HG02678 (cell line): ENCODE measurements around the gene NADK.

Experiments used
- ATAC-seq: cut with Tn5 transposase; IDR thresholded peaks from one replicate; pipeline ENCODE4 v1.9.1; 2021; ENCODE audit warnings: mild to moderate bottlenecking, moderate library complexity; ENCODE audit not compliant: unreplicated experiment

NADK gene

DNA sequence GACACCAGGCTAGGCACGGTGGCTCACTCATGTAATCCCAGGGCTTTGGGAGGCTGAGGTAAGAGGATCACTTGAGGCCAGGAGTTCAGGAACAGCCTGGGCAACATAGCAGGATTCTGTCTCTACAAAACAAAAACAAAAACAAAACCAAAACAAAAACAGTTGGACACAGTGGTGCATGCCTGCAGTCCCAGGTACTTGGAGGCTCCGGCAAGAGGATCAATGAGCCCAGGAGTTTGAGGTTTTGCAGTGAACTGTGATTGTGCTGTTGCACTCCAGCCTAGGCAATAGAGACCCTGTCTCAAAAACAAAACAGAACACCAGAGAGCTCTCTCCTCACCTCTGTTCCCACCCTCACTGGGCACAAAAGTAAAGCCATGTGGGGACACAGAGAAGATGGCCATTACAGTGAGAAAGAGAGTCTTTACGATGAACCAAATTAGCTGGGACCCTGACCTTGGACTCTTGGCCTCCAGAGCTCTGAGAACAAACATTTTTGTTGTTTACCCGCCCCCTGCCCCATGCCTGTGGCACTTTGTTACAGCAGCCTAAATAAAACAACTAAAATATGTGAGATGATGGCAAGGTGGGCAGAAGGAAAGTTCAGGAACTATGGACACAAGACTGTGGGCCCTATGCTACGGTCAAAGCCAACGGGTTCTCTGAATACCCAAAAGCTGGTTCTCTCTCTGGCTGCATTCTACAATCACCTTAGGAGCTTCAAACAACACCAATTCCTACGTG lies 9.8 kb downstream of the NADK start:
- ATAC-seq, result no peak

DNA sequence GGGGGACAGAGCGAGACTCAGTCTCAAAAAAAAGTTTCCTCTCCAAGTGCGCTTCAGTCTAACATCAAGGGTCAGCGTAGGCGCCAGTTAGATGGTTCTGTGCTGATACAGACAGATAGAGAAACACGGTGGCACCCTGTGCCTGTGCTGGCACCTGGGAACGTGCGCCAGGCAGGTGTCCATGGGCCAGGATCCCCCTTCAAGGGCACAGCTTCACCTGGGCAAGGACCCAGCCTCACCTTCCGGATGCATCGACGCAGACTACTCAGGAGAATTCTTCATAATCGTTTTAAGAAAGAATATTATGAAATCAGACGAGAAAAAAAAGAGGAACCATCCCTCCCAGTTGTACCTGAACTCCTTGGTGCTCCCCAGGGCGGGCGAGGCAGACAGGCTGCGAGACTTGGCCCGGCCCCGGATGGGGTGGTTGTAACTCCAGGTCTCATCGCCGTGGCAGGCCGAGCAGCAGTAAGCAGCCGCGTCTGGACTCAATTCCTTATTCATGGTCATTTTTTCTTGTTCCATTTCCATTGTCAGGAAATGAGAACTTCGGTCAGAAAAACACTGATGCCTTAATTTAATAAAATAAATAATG lies 13.3 kb downstream of the NADK start:
- no peak for ATAC-seq

DNA sequence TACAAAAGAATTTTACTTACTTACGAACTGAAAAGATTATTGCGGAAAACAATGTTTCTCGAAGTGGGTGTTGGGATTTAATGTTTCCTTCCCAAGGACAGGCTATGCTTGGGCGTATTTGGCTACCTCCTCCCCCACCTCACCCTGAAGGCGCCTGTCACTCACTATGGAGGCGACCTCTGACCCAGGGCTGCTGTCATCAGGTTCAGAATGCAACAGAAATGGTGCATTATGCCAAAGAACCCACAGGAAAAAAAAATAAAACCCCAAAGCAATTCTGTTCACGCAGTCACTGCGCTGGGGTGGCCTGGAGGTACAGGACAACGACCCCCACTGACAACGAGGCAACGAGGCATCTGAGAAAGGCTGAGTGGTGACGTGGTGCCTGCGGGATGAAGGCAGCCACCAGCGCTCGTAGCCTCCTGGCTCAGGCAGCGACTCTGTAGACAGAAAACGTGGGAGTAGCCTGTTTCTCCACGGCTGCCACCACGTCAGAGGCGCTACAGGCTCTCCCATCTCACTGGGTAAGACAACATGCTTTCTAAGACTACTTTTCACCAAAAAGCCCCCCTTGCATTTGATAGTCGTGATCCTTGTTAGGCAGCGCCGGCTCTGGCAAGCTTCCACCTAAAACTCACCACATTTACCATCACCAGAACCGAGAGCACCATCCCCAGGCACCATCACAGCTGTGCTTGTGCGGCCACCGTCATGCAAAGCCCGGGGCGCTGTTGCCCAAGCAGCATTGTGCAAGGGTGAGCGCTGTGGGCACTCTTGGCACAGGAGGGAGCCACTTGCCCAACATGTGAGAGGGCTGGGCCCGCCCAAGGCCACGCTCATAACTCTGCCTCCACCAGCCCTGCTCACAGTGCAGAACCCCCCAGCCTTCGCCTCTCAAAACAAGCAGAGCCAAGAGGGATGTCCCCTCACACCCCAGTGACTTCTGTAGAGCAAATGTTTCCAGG lies 14.3 kb downstream of the NADK start:
- ATAC-seq, result no peak

DNA sequence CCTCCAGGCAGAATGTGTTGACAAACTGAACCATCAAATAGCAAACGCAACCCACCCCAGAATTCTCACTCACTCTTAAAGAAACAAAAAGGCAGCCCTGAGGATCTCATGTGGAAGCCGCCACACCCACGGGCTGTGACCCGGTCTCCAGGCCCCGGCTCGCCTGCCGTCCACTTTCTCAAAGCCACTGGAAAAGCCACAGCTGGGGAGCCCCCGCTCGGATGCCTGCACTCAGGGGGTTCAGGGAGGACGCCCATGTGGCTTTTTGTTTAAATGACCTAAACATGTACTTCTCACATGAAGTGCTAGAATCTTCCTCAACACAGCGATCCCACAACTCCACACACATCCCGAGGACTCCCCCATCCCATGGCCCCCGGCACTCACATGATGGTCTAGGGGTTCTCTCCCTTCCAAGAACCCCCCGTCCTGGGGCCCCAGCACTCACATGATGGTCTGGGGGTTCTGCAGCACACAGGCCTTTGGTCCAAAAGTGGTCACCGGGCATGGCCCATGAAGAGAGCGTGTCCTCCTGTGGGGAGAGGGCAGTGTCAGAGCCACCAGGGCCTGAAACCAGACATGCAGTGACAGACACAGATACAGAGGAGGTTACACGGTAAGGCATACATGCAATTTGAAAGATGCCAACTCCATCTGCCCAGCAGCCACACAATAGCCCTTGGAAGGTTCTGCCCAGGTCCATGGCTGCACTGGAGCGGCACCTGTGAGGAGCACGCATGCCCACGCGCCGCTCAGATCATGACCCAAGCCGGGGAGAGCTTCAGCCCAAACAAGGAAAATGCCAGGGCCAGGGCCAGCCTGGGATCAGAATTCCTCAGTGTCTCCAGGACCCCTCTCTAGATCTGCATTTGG lies 16.5 kb downstream of the NADK start:
- ATAC-seq, result no peak

DNA sequence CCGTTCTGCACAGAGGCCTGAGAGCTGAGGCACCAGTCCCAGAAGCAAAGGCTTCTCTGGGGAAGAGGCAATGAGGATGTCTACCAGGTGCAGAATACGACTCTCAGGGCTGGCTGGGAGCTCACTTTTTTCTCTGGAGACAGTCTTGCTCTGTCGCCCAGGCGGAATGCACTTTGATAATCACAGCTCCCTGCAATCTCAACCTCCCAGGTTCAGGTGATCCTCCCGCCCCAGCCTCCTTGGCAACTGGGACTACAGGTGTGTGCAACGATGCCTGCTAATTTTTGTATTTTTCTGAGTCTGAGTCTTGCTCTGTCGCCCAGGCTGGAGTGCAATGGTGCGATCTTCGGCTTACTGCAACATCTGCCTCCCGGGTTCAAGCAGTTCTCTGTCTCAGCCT lies 17.6 kb downstream of the NADK start:
- no peak for ATAC-seq

DNA sequence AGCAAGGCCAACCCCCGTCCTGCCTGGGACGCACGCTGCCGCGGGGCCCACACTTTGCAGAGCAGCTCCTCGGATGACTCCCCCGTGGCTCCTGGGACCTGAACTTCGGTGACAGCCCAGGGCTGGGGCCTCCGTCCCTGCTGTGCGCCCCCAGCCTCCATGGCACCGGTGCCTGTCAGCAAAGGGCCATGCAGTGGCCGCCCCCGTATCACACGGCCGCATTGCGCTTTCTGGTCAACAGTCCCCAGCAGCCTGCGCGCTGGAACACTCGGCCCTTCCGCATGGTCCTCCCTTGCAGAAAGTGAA lies 18.0 kb downstream of the NADK start:
- ATAC-seq, result no peak

DNA sequence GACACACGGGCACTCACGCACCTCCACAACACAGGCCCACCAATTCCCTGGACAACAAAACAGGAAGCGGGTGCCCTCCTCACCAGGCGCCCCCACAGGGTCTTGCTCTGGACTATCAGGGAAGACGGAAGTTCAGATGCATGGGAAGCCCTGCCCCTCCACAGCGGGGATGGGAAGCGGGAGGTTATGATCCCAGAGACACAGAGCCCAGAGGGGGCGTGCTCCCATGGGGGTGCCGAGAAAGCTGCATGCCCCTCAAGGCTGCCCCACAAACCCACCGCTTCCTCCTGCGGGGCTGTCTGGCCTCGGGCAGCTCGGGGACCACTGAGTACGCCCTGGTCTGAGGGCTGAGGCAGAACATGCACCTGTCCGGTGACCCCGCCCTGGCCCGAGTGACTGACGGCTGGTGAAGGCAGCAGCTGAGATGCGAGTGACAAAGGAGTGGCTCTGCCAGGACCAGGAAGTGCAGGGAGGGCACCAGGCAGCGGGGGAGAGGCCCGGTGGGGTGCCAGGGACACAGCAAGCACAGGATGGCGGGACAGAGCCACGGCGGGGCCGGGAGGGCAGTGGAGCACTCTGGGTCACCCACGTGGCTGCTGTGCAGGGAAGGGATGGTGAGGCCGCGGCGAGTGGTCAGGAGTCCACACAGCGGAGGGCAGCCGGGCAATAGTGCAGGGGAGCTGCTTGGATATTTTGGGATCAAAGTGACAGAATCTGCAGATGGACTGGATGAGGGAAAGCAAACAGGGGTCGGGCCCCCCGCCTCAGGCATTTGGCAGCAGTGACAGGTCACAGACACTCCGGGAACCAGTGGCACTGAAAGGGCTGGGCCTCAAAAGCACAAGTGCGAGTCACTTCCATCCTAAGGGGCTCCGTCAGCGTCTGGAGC lies 18.6 kb downstream of the NADK start:
- ATAC-seq, result no peak

DNA sequence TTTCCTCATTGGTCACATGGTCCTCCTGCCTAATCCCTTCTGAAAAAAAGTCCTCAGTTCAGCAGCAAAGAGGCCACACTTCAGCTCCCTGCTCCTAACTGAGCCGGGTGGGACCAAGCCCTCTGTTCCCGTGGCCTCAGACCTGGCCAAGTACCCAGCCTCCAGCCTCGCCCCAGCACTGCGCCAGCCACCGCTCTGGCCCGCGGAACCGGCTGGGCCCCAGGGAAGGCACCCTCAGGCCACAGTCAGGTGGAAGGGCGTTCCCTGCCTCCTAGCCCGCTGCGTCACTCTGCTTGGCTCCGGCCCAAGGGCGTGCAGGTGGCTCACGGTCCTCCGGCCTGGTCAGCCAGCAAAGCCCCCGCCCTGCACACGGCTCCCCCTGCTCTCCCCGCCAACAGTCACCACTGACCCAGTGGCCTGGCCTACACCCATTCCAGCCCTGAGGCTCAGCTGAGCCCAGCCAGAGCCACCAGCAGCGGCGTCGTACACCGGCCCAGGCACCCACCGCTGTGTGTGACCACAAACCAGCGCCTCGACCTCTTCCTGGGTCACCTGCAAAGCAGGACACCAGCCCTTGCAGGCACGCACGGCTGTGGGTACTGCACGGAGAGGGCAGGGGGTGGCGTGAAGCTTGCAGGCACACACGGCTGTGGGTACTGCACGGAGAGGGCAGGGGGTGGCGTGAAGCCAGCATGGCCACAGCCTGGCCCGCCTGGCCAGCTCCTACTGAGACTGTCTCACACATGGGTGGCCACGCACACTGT lies 19.4 kb downstream of the NADK start:
- no peak for ATAC-seq

DNA sequence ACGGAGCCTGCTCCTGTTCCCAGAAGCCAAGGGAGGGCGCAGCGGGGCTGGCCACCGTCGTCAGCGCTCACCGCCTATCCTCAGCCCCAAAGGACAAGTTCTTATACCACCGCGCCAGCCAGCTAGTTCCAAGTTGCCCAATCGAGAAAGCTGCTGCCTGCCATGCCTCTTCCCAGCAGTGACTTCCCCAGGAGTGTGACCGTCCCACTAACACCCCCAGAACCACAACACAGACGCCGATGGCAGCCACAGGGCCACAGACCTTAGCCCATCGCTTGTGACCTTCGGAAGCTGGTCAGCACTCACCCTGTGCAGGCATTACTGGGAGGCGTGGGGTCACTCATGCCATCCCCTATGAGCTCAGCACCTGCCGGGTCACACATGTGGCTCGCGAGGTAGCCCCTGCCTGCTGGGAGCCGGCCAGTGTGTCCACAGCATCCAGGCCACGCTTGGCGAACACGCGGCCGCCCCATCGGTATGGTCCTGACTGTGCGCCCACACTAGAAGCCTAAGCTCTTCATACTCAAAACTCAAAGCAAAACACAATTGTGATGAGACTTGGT lies 20.1 kb downstream of the NADK start:
- ATAC-seq, result no peak

DNA sequence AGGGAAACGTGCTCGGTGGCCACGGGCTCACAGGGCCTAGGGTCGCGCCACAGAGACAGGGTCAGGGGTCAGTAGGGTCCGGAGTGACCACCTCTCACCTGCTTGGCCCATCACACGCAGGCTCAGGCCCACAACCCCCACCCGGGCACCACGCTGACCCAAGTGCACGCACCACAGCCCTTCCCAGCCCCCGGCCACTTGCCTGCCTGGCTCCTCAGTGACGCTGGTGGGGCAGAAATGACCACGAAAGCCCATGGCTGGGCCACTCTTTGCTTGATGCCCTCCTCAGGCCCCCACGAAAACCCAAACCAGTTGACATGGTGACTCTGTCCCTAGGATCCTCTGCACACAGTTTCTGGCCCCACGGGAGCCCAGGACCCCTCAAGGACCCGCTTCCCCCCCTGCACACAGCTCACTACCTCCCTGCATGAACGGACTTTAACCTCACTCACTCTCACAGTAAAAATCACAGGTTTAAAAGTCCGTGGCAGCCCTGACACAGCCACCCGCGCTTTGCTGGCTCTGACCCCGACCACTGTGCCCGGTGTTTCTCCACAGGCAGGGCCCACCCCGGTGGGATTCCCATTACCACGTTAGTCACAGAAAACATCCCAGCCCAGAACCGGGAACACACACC lies 20.7 kb downstream of the NADK start:
- ATAC-seq, result no peak

DNA sequence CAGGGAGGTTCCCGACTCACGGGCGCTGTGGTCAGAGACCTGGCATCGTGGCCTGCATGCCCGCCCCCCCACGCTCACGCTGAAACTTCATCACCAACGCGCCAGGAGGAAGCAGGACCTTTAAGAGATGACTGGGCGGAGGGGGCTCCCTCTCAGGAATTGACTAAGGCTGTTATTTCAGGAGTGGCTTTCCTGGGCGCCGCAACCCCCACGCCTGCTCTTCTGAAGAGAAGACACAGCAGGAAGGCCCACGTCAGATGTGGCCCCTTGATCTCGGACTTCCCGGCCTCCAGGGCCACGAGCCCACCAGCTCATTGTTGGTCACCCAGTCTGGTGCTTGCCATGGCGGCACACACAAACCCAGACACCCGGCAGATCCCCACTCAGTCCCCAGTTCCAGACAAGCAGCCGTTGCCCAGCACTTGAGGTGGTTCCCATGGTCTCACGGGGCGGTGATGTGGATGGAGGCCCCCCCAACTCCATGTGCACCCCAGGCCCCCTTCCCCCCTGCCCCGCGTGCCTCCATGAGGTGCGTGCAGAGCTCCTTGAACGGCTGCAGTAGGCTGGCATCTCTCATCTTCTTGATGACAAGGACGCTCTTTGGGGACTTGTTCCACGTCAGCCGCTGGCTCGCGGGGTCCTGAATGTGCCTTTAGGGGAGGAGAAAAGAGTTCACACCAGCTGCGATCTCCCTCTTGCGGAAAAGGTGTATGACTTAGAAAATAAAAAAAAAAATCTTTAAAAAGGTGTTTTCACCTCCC lies 21.4 kb downstream of the NADK start:
- no peak for ATAC-seq

DNA sequence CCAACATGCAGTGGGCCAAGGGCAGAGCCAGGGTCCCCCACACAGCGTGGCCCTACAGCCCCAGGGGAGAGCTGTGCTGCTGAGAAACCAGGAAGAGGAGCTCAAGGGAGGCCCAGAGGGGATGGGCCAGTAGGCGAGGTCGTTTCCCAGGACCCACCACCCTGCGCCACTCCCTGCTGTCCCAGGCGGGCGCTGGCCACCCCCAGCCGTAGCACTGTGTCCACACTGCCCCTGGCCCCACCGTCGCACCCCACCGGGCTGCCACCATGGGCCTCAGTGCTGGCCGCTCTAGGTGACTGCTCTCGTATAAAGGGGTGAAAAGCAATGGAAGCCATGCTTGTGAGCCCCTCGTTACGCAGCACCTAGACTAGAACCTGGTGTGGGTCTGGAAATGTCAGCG lies 22.4 kb downstream of the NADK start:
- ATAC-seq, result no peak

DNA sequence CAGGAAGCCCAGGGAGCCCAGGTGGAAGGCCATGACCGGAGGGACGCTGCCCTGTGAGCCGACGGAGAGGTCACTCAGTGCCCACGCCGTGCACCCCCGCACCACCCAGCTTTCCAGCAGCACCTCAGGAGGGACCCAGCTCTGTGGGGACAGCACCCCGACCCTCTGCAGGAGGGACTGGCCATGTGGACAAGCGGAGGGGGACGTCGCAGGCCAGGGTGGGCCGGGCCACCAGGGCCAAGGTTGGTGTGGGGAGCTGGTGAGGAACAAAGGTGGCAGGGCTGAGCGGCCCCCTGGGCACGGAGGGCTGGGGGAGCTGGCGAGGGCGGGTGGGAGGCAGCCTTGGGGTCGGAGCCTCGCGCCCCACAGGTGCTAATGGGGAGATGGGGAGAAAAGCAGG lies 22.8 kb downstream of the NADK start:
- no peak for ATAC-seq

DNA sequence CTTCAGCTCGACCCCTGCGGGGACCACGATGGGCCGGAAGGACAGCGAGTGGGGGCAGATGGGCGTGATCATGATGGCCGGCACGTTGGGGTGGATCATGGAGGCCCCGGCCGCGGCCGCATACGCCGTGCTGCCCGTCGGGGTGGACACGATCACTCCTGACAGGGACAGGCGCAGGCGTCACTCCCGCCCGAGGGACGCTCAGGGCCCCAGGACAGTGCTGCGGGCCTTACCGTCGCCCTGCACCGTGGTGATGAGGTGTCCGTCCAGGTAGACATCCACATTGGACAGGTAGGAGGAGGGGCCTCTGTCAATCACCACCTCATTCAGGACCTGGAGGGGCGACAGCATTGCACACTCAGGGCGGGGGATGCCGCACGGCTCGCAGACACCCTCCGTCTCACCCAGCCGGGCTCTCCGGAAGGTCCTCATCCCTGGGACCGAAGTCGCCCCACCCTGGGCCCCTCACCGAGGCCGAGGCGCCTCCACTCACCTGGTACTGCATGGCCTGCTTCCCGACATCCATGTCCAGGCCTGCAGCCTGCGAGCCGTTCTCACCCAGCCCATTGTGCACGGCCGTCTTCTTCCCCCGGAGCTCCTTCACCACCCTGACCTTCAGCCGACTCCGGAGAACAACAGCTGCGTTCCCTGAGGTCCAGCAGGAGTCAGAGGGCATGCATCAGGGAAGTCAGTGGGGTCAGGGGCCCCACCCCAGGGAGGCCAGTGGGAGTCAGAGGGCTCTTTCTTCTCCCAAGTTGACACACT lies 24.0 kb downstream of the NADK start:
- no peak for ATAC-seq

DNA sequence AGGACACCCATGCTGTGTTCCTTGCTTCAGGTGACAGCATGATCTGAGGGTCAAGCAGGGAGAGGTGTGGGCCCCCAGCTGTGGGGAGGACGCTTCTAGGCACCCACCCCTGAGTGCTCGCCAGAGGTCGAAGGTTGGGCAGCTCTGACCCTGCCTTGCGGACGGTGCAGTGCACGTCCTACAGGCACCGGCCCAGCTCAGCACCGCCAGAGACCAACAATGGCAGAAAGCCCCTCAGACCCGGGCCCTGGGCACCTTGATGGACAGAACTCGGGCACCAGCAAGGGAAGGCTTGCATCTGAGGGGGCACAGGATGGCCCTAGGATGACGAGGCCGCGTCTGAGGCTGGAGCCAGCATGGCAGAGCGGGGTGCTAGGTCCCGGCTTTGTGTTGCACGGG lies 24.7 kb downstream of the NADK start:
- ATAC-seq, result no peak

DNA sequence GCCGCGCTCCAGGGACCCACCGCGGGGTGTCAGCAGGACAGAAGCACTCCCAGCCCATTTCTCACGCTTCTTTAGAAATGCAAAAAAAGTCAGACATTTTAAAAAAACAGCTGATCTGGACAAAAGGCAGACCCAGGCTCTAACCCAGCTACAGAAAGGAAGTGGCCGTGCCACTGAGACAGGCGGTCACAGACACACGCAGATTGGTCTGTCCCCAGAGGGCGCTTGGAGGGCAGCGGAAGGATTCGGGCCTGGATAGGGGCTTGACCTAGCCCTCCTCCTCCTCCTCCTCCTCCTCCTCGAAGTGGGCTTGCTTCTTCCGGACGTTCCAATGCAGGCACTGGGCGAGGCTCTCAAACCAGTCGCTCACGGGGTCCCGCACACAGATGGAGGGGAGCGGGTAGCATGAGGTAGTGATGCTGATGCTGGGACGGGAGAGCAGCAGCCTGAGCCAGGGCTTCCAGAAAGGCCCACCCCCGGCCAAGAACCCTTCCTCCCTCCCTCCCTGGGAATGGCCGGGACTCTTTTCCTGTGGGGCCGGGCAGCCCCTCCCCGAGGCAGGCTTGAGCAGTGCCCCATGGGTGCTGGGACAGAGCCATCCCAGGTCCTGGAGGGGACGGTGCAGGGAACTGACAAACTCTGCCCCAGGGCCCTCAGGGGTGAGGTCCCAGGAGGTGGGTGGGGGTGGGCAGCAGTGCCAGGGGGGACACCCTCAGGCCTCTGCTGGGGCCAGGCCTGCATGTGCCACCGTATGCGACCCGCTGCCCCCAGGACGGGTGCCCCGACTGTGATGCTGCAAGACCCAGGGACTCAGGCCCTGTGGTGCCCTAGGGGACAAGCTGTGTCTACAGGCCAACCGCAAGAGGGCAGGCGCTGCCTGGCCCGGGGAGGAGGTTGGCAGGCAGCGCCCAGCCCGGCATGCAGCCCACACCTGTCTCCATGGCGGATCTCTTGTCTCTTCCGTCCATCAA lies 25.3 kb downstream of the NADK start:
- no peak for ATAC-seq
